Glomerular visceral epithelial cell (primary cell): ENCODE results near the gene PLEKHG5.
"Not testable (repeated sequence)": the region's sequence is repeated elsewhere in the genome, so short reads cannot be mapped to it uniquely, and the experiment has no call there.

ENCODE experiments used
- DNase-seq: peaks from one replicate; pipeline ENCODE4 v3.0.0-alpha.2; 2016; ENCODE audit errors: extremely low spot score

Gene PLEKHG5

GRCh38 chr1:6497215-6497866 is 5.9 kb upstream of the PLEKHG5 start:
- peak; percentile 68 for DNase-seq

- DNase-seq: no peak
These were observed 5.4 kb upstream of the PLEKHG5 start for GRCh38 chr1:6496890-6497214.

GRCh38 chr1:6496365-6496721 is 4.9 kb upstream of the PLEKHG5 start:
- DNase-seq: no peak

GRCh38 chr1:6495540-6496364 is 4.3 kb upstream of the PLEKHG5 start:
- DNase-seq: no peak

GRCh38 chr1:6495041-6495441 is 3.6 kb upstream of the PLEKHG5 start:
- no peak for DNase-seq

- no peak for DNase-seq
These were observed 3.2 kb upstream of the PLEKHG5 start for GRCh38 chr1:6494627-6495026.

- DNase-seq: not testable (repeated sequence)
These were observed 2.4 kb upstream of the PLEKHG5 start for GRCh38 chr1:6493834-6494223.

- DNase-seq: no peak
These were observed 499 bp upstream of the PLEKHG5 start for GRCh38 chr1:6491966-6492365.

GRCh38 chr1:6491081-6491449 is 402 bp downstream of the PLEKHG5 start:
- DNase-seq: no peak

GRCh38 chr1:6490181-6491080 is 1.0 kb downstream of the PLEKHG5 start:
- DNase-seq: peak; percentile 78

GRCh38 chr1:6489799-6490180 is 1.7 kb downstream of the PLEKHG5 start:
- peak; percentile 81 for DNase-seq

- no peak for DNase-seq
These were observed 2.1 kb downstream of the PLEKHG5 start for GRCh38 chr1:6489383-6489765.

- DNase-seq: peak; percentile 67
These were observed 2.7 kb downstream of the PLEKHG5 start for GRCh38 chr1:6488602-6489382.

GRCh38 chr1:6487804-6488484 is 3.5 kb downstream of the PLEKHG5 start:
- DNase-seq: no peak

GRCh38 chr1:6486433-6487011 is 4.9 kb downstream of the PLEKHG5 start:
- peak; percentile 83 for DNase-seq

- no peak for DNase-seq
These were observed 6.0 kb downstream of the PLEKHG5 start for GRCh38 chr1:6485168-6486101.

- DNase-seq: no peak
These were observed 6.7 kb downstream of the PLEKHG5 start for GRCh38 chr1:6484826-6485167.

GRCh38 chr1:6483761-6484117 is 7.7 kb downstream of the PLEKHG5 start:
- DNase-seq: no peak

GRCh38 chr1:6483017-6483760 is 8.3 kb downstream of the PLEKHG5 start:
- no peak for DNase-seq
